ENCODE data around the gene OTOP2.

OTOP2 gene

DNA sequence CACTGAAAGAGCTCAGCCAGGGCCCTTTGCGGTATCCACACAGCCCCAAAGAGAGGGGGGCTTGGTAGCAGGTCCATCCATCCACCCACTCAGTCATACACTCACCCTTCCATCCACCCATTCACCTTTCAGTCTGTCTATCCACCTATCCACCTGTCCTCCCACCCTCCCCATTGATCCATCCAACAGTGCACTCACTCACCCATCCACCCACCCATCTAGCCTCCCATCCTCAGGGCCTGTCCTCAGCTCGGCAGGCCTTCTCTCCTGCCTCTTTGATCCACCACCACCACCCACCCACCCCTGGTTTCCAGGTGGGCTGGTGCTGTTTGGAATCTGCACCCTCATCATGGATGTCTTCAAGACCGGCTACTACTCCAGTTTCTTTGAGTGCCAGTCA, 1.2 kb downstream of the OTOP2 start:
- Mint-ChIP-seq H3K9me3 (no peaks in the 10 kb centered on the region), H3K36me3 (ENCODE audit: low read depth) (no peaks in the 10 kb centered on the region), H3K27me3 (ENCODE audit: low read depth) (peaks cover 89% of the 10 kb centered on the region), H3K27ac (no peak overlapping the region), H3K4me1 (no peaks in the 10 kb centered on the region), H3K4me3 (peak overlapping the region in 2 of 3 experiments; percentile 23 to 45)
- TF ChIP-seq, protein P1, sequence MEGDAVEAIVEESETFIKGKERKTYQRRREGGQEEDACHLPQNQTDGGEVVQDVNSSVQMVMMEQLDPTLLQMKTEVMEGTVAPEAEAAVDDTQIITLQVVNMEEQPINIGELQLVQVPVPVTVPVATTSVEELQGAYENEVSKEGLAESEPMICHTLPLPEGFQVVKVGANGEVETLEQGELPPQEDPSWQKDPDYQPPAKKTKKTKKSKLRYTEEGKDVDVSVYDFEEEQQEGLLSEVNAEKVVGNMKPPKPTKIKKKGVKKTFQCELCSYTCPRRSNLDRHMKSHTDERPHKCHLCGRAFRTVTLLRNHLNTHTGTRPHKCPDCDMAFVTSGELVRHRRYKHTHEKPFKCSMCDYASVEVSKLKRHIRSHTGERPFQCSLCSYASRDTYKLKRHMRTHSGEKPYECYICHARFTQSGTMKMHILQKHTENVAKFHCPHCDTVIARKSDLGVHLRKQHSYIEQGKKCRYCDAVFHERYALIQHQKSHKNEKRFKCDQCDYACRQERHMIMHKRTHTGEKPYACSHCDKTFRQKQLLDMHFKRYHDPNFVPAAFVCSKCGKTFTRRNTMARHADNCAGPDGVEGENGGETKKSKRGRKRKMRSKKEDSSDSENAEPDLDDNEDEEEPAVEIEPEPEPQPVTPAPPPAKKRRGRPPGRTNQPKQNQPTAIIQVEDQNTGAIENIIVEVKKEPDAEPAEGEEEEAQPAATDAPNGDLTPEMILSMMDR (IDR thresholded peaks at IDR 0.05; ENCODE audit: unreplicated experiment in 3 of 3), result no peak

DNA sequence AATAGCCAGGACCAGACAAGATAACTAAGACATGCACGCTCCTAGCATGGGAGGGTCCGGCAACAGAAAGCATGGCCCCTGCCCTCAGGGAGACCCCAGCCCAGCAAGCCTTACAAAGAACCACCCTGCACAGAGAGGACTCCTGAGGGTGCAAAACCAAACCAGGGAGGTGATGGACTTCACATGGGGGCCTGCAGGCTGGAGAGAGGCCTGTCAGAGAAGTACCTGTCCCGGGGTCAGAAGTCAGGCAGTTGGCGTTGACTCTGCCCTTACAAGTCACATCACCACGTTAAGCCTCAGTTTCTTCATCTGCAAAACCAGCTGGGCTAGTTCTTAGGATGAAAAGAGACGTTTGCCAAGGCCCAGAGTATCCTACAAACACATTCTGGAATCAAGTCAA, 4.7 kb downstream of the OTOP2 start:
- Mint-ChIP-seq H3K4me3 (no peak overlapping the region), H3K9me3 (no peaks in the 10 kb centered on the region), H3K27ac (no peak overlapping the region), H3K4me1 (no peaks in the 10 kb centered on the region), H3K27me3 (ENCODE audit: low read depth) (peaks cover 99% of the 10 kb centered on the region), H3K36me3 (ENCODE audit: low read depth) (no peaks in the 10 kb centered on the region)
- TF ChIP-seq, protein P1 (IDR thresholded peaks at IDR 0.05; ENCODE audit: unreplicated experiment in 3 of 3), result no peak

DNA sequence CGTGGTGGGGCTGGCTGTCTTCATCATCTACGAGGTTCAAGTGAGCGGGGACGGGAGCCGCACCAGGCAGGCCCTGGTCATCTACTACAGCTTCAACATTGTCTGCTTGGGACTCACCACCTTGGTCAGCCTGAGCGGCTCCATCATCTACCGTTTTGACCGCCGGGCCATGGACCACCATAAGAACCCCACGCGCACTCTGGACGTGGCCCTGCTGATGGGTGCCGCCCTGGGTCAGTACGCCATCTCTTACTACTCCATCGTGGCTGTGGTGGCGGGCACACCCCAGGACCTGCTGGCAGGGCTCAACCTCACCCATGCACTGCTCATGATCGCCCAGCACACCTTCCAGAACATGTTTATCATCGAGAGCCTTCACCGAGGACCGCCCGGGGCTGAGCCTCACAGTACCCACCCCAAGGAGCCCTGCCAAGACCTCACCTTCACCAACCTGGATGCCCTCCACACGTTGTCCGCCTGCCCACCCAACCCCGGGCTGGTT, 6.5 kb downstream of the OTOP2 start:
- no peaks in the 10 kb centered on the region for H3K9me3 Mint-ChIP-seq
- no peaks in the 10 kb centered on the region for H3K4me1 Mint-ChIP-seq
- no peaks in the 10 kb centered on the region for H3K36me3 Mint-ChIP-seq (ENCODE audit: low read depth)
- H3K27me3 Mint-ChIP-seq (ENCODE audit: low read depth), result peaks cover 99% of the 10 kb centered on the region
- no peak overlapping the region for H3K27ac Mint-ChIP-seq
- no peak overlapping the region for H3K4me3 Mint-ChIP-seq
- TF ChIP-seq, protein P1 (IDR thresholded peaks at IDR 0.05; ENCODE audit: unreplicated experiment in 3 of 3), result no peak

DNA sequence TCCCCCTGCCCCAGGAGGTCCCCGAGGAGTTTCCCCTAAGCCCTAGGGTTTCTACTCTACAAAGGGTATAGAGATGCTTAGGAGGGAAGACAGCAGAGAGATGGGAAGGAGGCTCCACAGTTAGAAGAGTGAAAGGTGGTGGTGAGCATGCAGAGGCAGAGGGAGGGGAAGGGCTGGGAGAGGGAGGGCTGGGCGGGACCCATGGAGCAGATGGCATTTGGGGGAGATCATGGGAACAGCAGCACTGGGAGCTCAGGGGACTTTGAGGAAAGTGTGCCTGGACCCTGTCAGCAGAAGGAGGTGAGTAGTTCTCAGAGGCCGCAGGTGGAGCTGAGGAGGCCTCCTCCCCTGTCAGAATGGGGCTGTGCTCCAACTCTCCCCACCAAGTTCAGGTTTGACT, 11.0 kb downstream of the OTOP2 start:
- Mint-ChIP-seq H3K27ac (no peak overlapping the region), H3K36me3 (ENCODE audit: low read depth) (no peaks in the 10 kb centered on the region), H3K9me3 (no peaks in the 10 kb centered on the region), H3K27me3 (ENCODE audit: low read depth) (peaks cover 97% of the 10 kb centered on the region), H3K4me3 (no peak overlapping the region), H3K4me1 (no peaks in the 10 kb centered on the region)
- TF ChIP-seq, protein P1 (IDR thresholded peaks at IDR 0.05; ENCODE audit: unreplicated experiment in 3 of 3), result no peak

DNA sequence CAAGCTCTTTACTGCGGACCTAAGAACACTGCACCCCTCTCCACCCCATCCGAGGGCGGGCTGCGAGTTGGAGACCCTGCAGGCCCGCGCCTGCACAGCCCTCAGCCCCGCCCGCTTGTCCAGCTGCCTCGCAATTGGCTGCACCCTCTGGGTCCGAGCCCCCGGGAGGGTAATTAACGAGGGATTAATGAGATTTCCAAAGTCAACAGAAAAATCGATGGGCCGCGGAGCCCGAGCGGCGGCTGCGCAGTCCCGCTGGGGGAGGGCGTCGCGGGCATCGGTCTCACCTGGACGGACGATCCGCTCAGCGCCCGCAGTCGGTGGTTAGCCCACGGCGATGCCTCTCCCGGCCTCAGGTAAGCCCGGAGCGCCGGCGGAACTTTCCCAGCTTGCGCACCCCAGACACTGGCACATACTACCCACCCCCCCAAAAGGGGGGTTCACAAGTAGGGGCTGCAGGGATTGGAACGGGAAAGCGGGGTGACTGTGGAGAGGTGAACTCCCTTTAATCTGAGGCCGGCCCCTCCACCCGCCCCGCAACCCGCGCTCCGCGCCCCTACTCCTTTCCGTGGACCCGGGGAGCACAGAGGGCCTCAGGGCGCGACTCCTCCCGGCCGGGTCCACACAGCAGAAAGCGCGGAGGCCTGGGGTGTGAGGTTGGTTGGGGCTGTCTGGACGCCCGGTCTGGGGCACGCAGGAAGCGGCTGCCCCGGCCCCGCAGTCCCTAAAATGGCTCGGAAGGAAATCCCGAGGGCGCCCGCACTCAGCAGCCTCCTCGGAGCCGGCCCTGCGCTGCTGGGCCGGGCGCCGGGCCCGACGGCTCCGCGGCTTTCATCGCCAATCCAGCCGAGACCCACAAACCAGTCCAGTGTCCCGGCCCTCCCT, 11.8 kb downstream of the OTOP2 start, which contains the start of gene OTOP3:
Gene OTOP3 (plus strand): TSS at position 314 of the 885 bp plus-strand sequence. CDS start 24 bp downstream, at position 338.
- H3K4me3 Mint-ChIP-seq, result no peak within 1 kb of the TSS
- no peaks in the 10 kb centered on the region for H3K36me3 Mint-ChIP-seq (ENCODE audit: low read depth)
- H3K27ac Mint-ChIP-seq, result no peak within 1 kb of the TSS
- TF ChIP-seq, protein P1 (IDR thresholded peaks at IDR 0.05; ENCODE audit: unreplicated experiment in 3 of 3), result no peak
- H3K4me1 Mint-ChIP-seq, result no peaks in the 10 kb centered on the region
- H3K9me3 Mint-ChIP-seq, result no peaks in the 10 kb centered on the region
- H3K27me3 Mint-ChIP-seq (ENCODE audit: low read depth), result peaks cover 97% of the 10 kb centered on the region

DNA sequence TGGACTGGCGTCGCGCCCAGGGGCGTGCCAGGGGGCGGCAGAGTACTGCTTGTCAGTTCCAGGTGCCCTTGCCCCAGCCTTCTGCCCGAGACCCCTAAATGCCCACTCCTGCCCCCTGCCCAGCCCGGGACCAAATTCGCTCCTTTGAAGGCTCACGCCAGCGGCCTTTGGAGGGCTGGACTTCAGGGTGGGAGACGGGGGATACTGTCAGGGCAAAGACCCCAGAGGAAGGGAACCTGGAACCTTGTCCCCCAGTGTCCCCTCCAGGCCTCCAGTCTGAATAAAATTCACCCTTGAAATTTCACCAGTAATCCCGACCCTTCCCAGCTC, 12.4 kb downstream of the OTOP2 start:
- no peak overlapping the region for H3K4me3 Mint-ChIP-seq
- no peaks in the 10 kb centered on the region for H3K36me3 Mint-ChIP-seq (ENCODE audit: low read depth)
- H3K27ac Mint-ChIP-seq, result no peak overlapping the region
- TF ChIP-seq, protein P1 (IDR thresholded peaks at IDR 0.05; ENCODE audit: unreplicated experiment in 3 of 3), result no peak
- H3K27me3 Mint-ChIP-seq (ENCODE audit: low read depth), result peaks cover 95% of the 10 kb centered on the region
- no peaks in the 10 kb centered on the region for H3K9me3 Mint-ChIP-seq
- H3K4me1 Mint-ChIP-seq, result no peaks in the 10 kb centered on the region
